DOHH2 (cell line): ENCODE results near the gene FAM107B.

Experiments used
- H3F3A ChIP-seq: fragments of 200-600 bp; sonication (generic), shearing (Covaris generic); 2 replicates; pipeline ENCODE4 v1.6.0; 2016; ENCODE audit warnings: antibody characterized with exemption, mild to moderate bottlenecking; ENCODE audit not compliant: control insufficient read depth, insufficient read depth
- H3K27ac ChIP-seq: fragments of 200-600 bp; sonication (generic); 2 replicates; pipeline ENCODE4 v1.5.1; 2014; ENCODE audit warnings: low read depth, mild to moderate bottlenecking, low read length, moderate library complexity
- H3K27me3 ChIP-seq: fragments of 200-600 bp; sonication (generic); 2 replicates; pipeline ENCODE4 v1.6.1; 2014; ENCODE audit warnings: mild to moderate bottlenecking, low read length, mixed read lengths; ENCODE audit not compliant: control insufficient read depth
- H3K36me3 ChIP-seq: fragments of 200-600 bp; sonication (generic); 2 replicates; pipeline ENCODE4 v1.6.1; 2014; ENCODE audit warnings: mild to moderate bottlenecking, low read length, moderate library complexity, mixed read lengths; ENCODE audit not compliant: control insufficient read depth
- H3K4me1 ChIP-seq: fragments of 200-600 bp; sonication (generic); 2 replicates; pipeline ENCODE4 v1.6.1; 2014; ENCODE audit warnings: mild to moderate bottlenecking, low read length, mixed read lengths; ENCODE audit not compliant: control insufficient read depth
- H3K4me2 ChIP-seq: fragments of 200-600 bp; sonication (generic); 2 replicates; pipeline ENCODE4 v1.6.0; 2014; ENCODE audit warnings: mild to moderate bottlenecking, low read length, moderate library complexity
- H3K4me3 ChIP-seq: fragments of 200-600 bp; sonication (generic); 2 replicates; pipeline ENCODE4 v1.5.1; 2014; ENCODE audit warnings: mild to moderate bottlenecking, low read length, mixed read lengths
- H3K79me2 ChIP-seq: fragments of 200-600 bp; sonication (generic); 2 replicates; pipeline ENCODE4 v1.6.1; 2014; ENCODE audit warnings: mild to moderate bottlenecking, low read length, mixed read lengths; ENCODE audit not compliant: control insufficient read depth
- H3K9me2 ChIP-seq: fragments of 200-600 bp; sonication (generic); replicated peaks from 2 replicates; pipeline ENCODE4 v1.6.1; 2014; ENCODE audit warnings: mild to moderate bottlenecking, low read length, mixed read lengths; ENCODE audit not compliant: control insufficient read depth
- H3K9me3 ChIP-seq: fragments of 200-600 bp; sonication (generic); 2 replicates; pipeline ENCODE4 v1.6.1; 2014; ENCODE audit warnings: antibody characterized with exemption, low read length, mixed read lengths; ENCODE audit not compliant: control insufficient read depth, insufficient read depth
- H4K20me1 ChIP-seq: fragments of 200-600 bp; sonication (generic); 2 replicates; pipeline ENCODE4 v1.6.0; 2014; ENCODE audit warnings: low read depth, mild to moderate bottlenecking, antibody characterized with exemption, low read length, moderate library complexity; ENCODE audit not compliant: control insufficient read depth, insufficient read depth
- EZH2phosphoT487 ChIP-seq: fragments of 200-600 bp; sonication (generic); IDR thresholded peaks from 2 replicates; pipeline ENCODE4 v1.6.1; 2017; ENCODE audit warnings: borderline replicate concordance, mild to moderate bottlenecking, antibody characterized with exemption, low read length, moderate library complexity, mixed read lengths
- TF ChIP-seq, protein P1 (sequence below): fragments of 200-600 bp; sonication (generic); IDR thresholded peaks from one replicate; pipeline ENCODE4 v1.5.1; 2014; ENCODE audit warnings: antibody characterized with exemption, mild to moderate bottlenecking, low read depth, low read length; ENCODE audit not compliant: poor library complexity, severe bottlenecking

The FAM107B gene

DNA sequence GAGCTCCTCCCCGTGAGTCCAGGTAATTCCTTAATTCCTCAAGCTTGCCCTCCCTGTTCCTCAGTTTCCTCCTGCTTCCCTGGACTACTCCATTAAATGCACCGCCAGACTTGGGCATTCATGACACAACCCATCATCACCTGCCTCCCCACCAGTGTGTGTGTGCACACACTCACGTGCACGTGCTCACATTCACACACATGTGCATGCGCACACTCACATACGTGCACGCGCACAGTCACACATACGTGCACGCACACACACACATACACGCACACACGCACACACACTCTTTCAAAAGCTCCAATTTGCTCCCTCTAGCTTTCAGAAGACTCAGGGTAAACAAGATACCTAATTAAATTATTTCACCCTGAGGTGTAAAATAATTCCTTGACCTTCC lies 216.7 kb downstream of the FAM107B start:
- peaks cover 99% of the 10 kb centered on the region for H3K36me3 ChIP-seq

DNA sequence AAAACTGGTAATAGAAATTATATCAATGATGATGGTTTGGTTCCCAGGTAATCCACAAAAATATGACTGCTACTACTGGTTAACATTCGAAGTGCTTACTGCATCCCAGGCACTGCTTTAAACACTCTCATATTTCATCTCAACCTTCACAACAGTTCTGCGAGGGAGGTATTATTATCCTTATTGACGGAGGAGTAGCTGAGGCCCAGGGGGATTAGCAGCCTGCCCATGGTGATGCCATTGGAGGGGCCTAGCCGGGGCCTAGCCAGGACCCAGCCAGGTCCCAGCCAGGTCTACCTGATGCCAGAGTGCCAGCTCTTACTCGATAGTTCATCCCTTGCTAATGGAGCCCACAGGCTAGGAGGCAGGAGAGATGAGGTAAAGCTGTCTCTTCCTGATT lies 217.1 kb downstream of the FAM107B start:
- H3K79me2 ChIP-seq = peaks cover 100% of the 10 kb centered on the region
- peak overlapping the region; percentile 41 for H3K4me2 ChIP-seq
- peaks cover 75% of the 10 kb centered on the region for H4K20me1 ChIP-seq
- peaks cover 49% of the 10 kb centered on the region for H3F3A ChIP-seq
- no peaks in the 10 kb centered on the region for H3K27me3 ChIP-seq
- H3K27ac ChIP-seq = no peak overlapping the region
- H3K9me2 ChIP-seq = no peaks in the 10 kb centered on the region
- peaks cover 99% of the 10 kb centered on the region for H3K36me3 ChIP-seq
- H3K4me1 ChIP-seq = peaks cover 88% of the 10 kb centered on the region
- H3K9me3 ChIP-seq = no peaks in the 10 kb centered on the region
- TF ChIP-seq, protein P1, sequence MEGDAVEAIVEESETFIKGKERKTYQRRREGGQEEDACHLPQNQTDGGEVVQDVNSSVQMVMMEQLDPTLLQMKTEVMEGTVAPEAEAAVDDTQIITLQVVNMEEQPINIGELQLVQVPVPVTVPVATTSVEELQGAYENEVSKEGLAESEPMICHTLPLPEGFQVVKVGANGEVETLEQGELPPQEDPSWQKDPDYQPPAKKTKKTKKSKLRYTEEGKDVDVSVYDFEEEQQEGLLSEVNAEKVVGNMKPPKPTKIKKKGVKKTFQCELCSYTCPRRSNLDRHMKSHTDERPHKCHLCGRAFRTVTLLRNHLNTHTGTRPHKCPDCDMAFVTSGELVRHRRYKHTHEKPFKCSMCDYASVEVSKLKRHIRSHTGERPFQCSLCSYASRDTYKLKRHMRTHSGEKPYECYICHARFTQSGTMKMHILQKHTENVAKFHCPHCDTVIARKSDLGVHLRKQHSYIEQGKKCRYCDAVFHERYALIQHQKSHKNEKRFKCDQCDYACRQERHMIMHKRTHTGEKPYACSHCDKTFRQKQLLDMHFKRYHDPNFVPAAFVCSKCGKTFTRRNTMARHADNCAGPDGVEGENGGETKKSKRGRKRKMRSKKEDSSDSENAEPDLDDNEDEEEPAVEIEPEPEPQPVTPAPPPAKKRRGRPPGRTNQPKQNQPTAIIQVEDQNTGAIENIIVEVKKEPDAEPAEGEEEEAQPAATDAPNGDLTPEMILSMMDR = no peak
- TF ChIP-seq EZH2phosphoT487 = no peak
- H3K4me3 ChIP-seq = no peak overlapping the region

More for the DNA sequence above, 216.7 kb downstream of the FAM107B start:
- Histone ChIP-seq H3K9me3 (no peaks in the 10 kb centered on the region), H3K27ac (no peak overlapping the region), H3K4me3 (no peak overlapping the region), H3F3A (peaks cover 49% of the 10 kb centered on the region), H3K79me2 (peaks cover 100% of the 10 kb centered on the region), H3K4me2 (peak overlapping the region; percentile 41), H3K9me2 (no peaks in the 10 kb centered on the region), H3K4me1 (peaks cover 90% of the 10 kb centered on the region), H4K20me1 (peaks cover 80% of the 10 kb centered on the region), H3K27me3 (no peaks in the 10 kb centered on the region)
- no peak for TF ChIP-seq EZH2phosphoT487
- TF ChIP-seq, protein P1 = no peak

DNA sequence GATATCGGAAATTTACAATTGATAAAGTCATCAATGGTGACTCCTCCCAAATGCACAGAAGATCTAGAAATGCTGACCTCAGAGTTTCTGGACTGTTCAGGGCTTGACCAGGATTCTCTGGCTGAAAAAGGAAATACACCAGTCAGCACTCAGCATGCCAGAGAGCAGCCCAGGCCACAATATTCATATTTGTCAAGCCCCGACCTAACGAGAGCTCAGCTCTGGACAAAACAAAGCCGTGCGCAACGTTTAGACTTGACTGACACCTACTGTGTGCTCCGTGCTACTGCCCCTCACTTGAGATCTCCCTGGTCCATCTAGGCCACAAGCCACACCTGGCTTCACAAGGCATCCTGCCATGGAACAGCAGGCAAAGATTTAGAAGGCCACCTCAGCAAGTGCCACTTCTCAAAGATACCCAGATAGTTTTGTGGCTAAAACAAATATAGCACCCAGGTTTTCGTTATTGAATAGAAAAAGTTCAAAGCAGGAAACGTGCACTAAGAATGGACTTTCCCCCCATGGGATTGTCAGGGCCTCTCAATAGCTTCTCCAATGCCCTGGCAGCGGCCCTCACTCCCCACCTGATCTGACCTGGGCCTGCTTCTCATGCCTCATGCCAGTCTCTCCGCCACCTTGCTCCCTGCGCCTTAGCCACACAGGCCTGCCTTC lies 218.3 kb downstream of the FAM107B start:
- Histone ChIP-seq H3K27me3 (no peaks in the 10 kb centered on the region), H3K9me2 (no peaks in the 10 kb centered on the region), H3K9me3 (no peaks in the 10 kb centered on the region), H3F3A (peaks cover 46% of the 10 kb centered on the region), H3K4me1 (peaks cover 80% of the 10 kb centered on the region), H3K79me2 (peaks cover 100% of the 10 kb centered on the region), H3K27ac (peak overlapping the region; percentile 20), H3K4me2 (peak overlapping the region; percentile 41), H3K36me3 (peaks cover 99% of the 10 kb centered on the region), H4K20me1 (peaks cover 68% of the 10 kb centered on the region), H3K4me3 (peak overlapping the region; percentile 27)
- TF ChIP-seq, protein P1 = peak; percentile 12
- no peak for TF ChIP-seq EZH2phosphoT487
